Muscle of leg (tissue), 11 donors: ENCODE data around the gene PPM1D. TPM values are rescaled to one million over a fixed set of nuclear protein-coding genes. Genes with fewer than 3 reads are reported as not detected.
"Not testable (repeated sequence)": the region's sequence is repeated elsewhere in the genome, so short reads cannot be mapped to it uniquely, and the experiment has no call there.

Source experiments
- DNase-seq: peaks from one replicate; pipeline ENCODE4 v3.0.0; 2013
- H3K27ac ChIP-seq: one replicate; pipeline ENCODE4 v1.5.1; 2013; ENCODE audit warnings: mild to moderate bottlenecking, low read length, control low read depth
- H3K27me3 ChIP-seq: one replicate; pipeline ENCODE4 v1.6.1; 2013; ENCODE audit warnings: low read length; ENCODE audit not compliant: control insufficient read depth, insufficient read depth
- H3K36me3 ChIP-seq: one replicate; pipeline ENCODE4 v1.6.1; 2013; ENCODE audit warnings: low read length; ENCODE audit not compliant: control insufficient read depth, insufficient read depth
- H3K4me1 ChIP-seq: one replicate; pipeline ENCODE4 v1.6.1; 2013; ENCODE audit warnings: low read length; ENCODE audit not compliant: control insufficient read depth, insufficient read depth
- H3K4me3 ChIP-seq: one replicate; pipeline ENCODE4 v1.5.1; 2013; ENCODE audit warnings: low read length, control low read depth
- H3K9me3 ChIP-seq: replicated peaks from 2 replicates; pipeline ENCODE4 v1.6.1; 2013; ENCODE audit warnings: low read depth, low read length; ENCODE audit not compliant: control insufficient read depth
- WGBS: methylation state at CpG from one replicate; pipeline ENCODE4 v1.1.5; 2013; ENCODE audit warnings: missing lambda C conversion rate; ENCODE audit not compliant: insufficient coverage; 5-methylcytosine and 5-hydroxymethylcytosine counted together
- polyA plus RNA-seq, 8 donors: library from polyadenylated mRNA; unstranded; fragments of 120-200 nt; gene quantifications; one replicate each; pipeline versions ENCODE4 v1.2.1 to v1.2.3, GENCODE V29; 2013; ENCODE audit warnings: inconsistent platforms in 1 of 8, low replicate concordance in 1 of 8; ENCODE audit not compliant: insufficient read length in 8 of 8, insufficient read depth in 1 of 8
- total RNA-seq: library from RNA; stranded (reverse); fragments of 120-200 nt; gene quantifications from one replicate; pipeline ENCODE4 v1.2.4, GENCODE V29; 2013

Gene PPM1D
- total and polyA plus RNA-seq, 9 donors: 7.9 to 12.4 (median 9.4) TPM

DNA sequence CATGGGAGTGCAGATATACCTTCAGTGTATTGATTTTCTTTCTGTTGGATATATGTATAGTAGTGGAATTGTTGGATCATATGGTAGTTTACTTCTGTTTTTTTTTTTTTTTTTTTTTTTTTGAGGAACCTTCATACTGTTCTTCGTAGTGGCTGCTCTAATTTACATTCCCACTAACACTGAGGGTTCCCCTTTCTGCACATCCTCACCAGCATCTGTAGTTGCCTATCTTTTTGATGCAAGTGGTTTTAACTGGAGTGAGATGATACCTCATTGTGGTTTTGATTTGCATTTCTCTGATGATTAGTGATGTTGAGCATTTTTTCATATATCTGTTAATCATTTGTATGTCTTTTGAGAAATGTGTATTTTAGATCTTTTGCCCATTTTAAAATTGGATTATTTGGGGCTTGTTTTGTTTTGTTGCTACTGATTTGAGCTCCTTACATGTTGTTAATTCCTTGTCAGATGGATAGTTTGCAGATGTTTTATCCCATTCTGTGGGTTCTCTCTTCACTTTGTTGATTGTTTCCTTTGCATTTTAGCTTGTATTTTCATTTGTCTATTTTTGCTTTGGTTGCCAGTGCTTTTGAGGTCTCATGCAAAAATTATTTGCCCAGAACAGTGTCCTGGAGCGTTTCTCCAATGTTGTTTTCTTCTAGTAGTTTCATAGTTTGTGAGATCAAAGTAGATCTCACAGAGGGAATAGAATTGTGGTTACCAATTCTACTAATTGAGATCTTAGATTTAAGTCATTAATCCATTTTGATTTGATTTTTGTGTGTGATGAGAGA is 52.7 kb downstream of the PPM1D start:
- Histone ChIP-seq H3K36me3 (peaks cover 11% of the 10 kb centered on the region), H3K27me3 (no peaks in the 10 kb centered on the region), H3K9me3 (no peaks in the 10 kb centered on the region), H3K4me3 (no peak overlapping the region), H3K27ac (no peak overlapping the region), H3K4me1 (no peaks in the 10 kb centered on the region)
- 100% methylated on average over 1 of the region's 2 CpGs for WGBS
- no peak for DNase-seq

GRCh38 chr17:60653569-60653968 is 53.6 kb downstream of the PPM1D start:
- H3K27ac ChIP-seq: no peak overlapping the region
- H3K9me3 ChIP-seq: no peaks in the 10 kb centered on the region
- no peak for DNase-seq
- no peaks in the 10 kb centered on the region for H3K27me3 ChIP-seq
- WGBS: no CpG with 5 or more reads among the region's 1 CpG
- no peak overlapping the region for H3K4me3 ChIP-seq
- peaks cover 13% of the 10 kb centered on the region for H3K36me3 ChIP-seq
- no peaks in the 10 kb centered on the region for H3K4me1 ChIP-seq

GRCh38 chr17:60656499-60656898 is 56.5 kb downstream of the PPM1D start:
- Histone ChIP-seq H3K27me3 (no peaks in the 10 kb centered on the region), H3K36me3 (peaks cover 3% of the 10 kb centered on the region), H3K27ac (no peak overlapping the region), H3K4me1 (no peaks in the 10 kb centered on the region), H3K4me3 (no peak overlapping the region), H3K9me3 (no peaks in the 10 kb centered on the region)
- no peak for DNase-seq
- WGBS: 93% methylated on average over 4 of the region's 5 CpGs

- H3K27me3 ChIP-seq: no peaks in the 10 kb centered on the region
- H3K4me3 ChIP-seq: no peak overlapping the region
- peaks cover 7% of the 10 kb centered on the region for H3K36me3 ChIP-seq
- no CpG with 5 or more reads among the region's 1 CpG for WGBS
- DNase-seq: no peak
- H3K4me1 ChIP-seq: no peaks in the 10 kb centered on the region
- no peak overlapping the region for H3K27ac ChIP-seq
- H3K9me3 ChIP-seq: no peaks in the 10 kb centered on the region
Observed at GRCh38 chr17:60659156-60659555, 59.2 kb downstream of the PPM1D start.

DNA sequence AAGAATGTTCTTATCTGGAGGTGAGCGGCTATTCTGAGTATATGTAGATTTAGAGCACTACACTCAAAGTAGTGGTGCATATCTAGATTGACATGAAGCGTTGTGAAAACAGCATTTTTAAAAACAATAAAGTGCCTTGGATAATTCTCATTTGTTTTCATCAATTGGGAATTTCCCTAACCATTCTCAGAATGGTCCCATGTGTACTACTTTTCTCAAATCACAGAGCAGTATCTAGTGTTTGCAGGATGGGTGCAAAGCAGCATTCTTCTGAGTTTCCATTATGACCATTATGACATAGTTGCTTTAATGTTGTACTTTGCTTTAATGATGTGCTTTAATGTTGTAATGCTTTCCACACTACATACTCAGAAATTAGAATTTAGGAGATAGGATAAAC is 61.5 kb downstream of the PPM1D start:
- no CpG with 5 or more reads among the region's 2 CpGs for WGBS
- no peaks in the 10 kb centered on the region for H3K27me3 ChIP-seq
- DNase-seq: no peak
- H3K9me3 ChIP-seq: no peaks in the 10 kb centered on the region
- no peak overlapping the region for H3K4me3 ChIP-seq
- H3K36me3 ChIP-seq: peaks cover 16% of the 10 kb centered on the region
- no peaks in the 10 kb centered on the region for H3K4me1 ChIP-seq
- H3K27ac ChIP-seq: no peak overlapping the region

- no peak for DNase-seq
- no peaks in the 10 kb centered on the region for H3K9me3 ChIP-seq
- no peak overlapping the region for H3K27ac ChIP-seq
- H3K4me3 ChIP-seq: no peak overlapping the region
- no CpG with 5 or more reads among the region's 1 CpG for WGBS
- H3K4me1 ChIP-seq: no peaks in the 10 kb centered on the region
- H3K36me3 ChIP-seq: peaks cover 14% of the 10 kb centered on the region
- no peaks in the 10 kb centered on the region for H3K27me3 ChIP-seq
Observed at GRCh38 chr17:60664022-60664421, 64.0 kb downstream of the PPM1D start.

GRCh38 chr17:60665602-60666001 is 65.6 kb downstream of the PPM1D start:
- Histone ChIP-seq H3K36me3 (peaks cover 14% of the 10 kb centered on the region), H3K27ac (no peak overlapping the region)
- WGBS: 100% methylated on average over 2 of the region's 5 CpGs

GRCh38 chr17:60668741-60669140 is 68.7 kb downstream of the PPM1D start:
- not testable (repeated sequence) for H3K27me3 ChIP-seq, DNase-seq, H3K9me3 ChIP-seq, H3K27ac ChIP-seq, H3K4me3 ChIP-seq, H3K4me1 ChIP-seq
- 94% methylated on average over 3 of the region's 7 CpGs for WGBS
- peaks cover 10% of the 10 kb centered on the region for H3K36me3 ChIP-seq

More at GRCh38 chr17:60665602-60666001, 65.6 kb downstream of the PPM1D start:
- no peaks in the 10 kb centered on the region for H3K4me1 ChIP-seq
- no peaks in the 10 kb centered on the region for H3K9me3 ChIP-seq
- DNase-seq: no peak
- H3K4me3 ChIP-seq: no peak overlapping the region
- no peaks in the 10 kb centered on the region for H3K27me3 ChIP-seq

GRCh38 chr17:60671482-60671881 is 71.5 kb downstream of the PPM1D start:
- no CpG with 5 or more reads among the region's 2 CpGs for WGBS
- Histone ChIP-seq H3K4me3 (no peak overlapping the region), H3K27ac (no peak overlapping the region), H3K9me3 (no peaks in the 10 kb centered on the region), H3K4me1 (no peaks in the 10 kb centered on the region), H3K36me3 (peaks cover 2% of the 10 kb centered on the region), H3K27me3 (no peaks in the 10 kb centered on the region)
- DNase-seq: no peak

DNA sequence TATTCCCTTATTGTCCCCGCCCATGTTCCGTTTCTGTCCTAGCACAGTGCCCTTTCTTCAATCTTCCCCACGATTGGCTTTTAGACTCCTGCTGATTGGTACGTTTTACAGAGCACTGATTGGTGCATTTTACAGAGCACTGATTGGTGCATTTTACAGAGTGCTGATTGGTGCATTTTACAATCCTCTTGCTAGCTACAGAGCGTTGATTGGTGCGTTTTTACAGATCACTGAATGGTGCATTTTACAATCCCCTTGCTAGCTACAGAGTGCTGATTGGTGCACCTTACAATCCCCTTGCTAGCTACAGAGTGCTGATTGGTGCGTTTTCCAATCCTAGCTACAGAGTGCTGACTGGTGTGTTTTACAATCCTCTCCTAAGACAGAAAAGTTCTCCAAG is 74.6 kb downstream of the PPM1D start:
- H3K36me3 ChIP-seq, H3K4me1 ChIP-seq, H3K27me3 ChIP-seq, H3K9me3 ChIP-seq, H3K27ac ChIP-seq, DNase-seq, H3K4me3 ChIP-seq: not testable (repeated sequence)
- 84% methylated on average over 6 of the region's 7 CpGs for WGBS

DNA sequence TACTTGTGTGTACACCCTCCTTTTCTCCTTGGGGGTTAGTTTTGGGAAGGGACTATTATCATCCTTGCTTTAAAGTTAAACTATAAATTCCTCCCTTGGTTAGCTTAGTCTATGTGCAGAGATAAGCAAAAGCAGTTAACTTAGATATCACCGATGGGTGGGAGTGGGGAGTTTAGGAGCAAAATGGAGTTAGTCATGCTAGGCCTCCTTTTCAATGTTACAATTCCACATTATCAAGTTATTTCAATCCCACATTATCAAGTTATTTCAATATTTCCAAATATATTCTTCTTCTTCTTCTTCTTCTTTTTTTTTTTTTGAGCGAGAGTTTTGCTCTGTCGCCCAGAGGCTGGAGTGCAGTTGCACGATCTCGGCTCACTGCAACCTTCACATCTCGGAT is 76.0 kb downstream of the PPM1D start:
- Histone ChIP-seq H3K9me3 (no peaks in the 10 kb centered on the region), H3K27me3 (no peaks in the 10 kb centered on the region), H3K4me1 (peaks cover 3% of the 10 kb centered on the region), H3K27ac (no peak overlapping the region), H3K4me3 (no peak overlapping the region), H3K36me3 (no peaks in the 10 kb centered on the region)
- DNase-seq: no peak
- 90% methylated on average over 4 of the region's 6 CpGs for WGBS
